Smooth muscle cell (in vitro differentiated cells): ENCODE measurements around the gene RNU5D-1. TPM values are rescaled to one million over a fixed set of nuclear protein-coding genes. Genes with fewer than 3 reads are reported as not detected.
"Not testable (repeated sequence)": the region's sequence is repeated elsewhere in the genome, so short reads cannot be mapped to it uniquely, and the experiment has no call there.

ENCODE experiments used
- DNase-seq: peaks from one replicate; lab custom pipeline; 2025; ENCODE audit not compliant: unreplicated experiment; lab: John Stamatoyannopoulos, UW
- H2AFZ ChIP-seq: fragments of 200-600 bp; sonication (generic); 2 replicates; pipeline ENCODE4 v1.6.0; 2016; ENCODE audit warnings: antibody characterized with exemption, low read depth, mild to moderate bottlenecking
- H3F3A ChIP-seq: fragments of 200-600 bp; sonication (generic); 2 replicates; pipeline ENCODE4 v1.6.0; 2017; ENCODE audit warnings: antibody characterized with exemption, low read depth
- H3K27ac ChIP-seq: fragments of 200-600 bp; sonication (generic); 2 replicates; pipeline ENCODE4 v1.5.1; 2016; ENCODE audit warnings: low read depth, mild to moderate bottlenecking
- H3K27me3 ChIP-seq: fragments of 200-600 bp; sonication (generic); 2 replicates; pipeline ENCODE4 v1.6.1; 2016; ENCODE audit warnings: low read depth, mild to moderate bottlenecking
- H3K36me3 ChIP-seq: fragments of 200-600 bp; sonication (generic); 2 replicates; pipeline ENCODE4 v1.5.1; 2016; ENCODE audit warnings: low read depth
- H3K4me1 ChIP-seq: fragments of 200-600 bp; sonication (generic); 2 replicates; pipeline ENCODE4 v1.5.1; 2016; ENCODE audit warnings: low read depth
- H3K4me2 ChIP-seq: fragments of 200-600 bp; sonication (generic); 2 replicates; pipeline ENCODE4 v1.6.0; 2016; ENCODE audit warnings: mild to moderate bottlenecking
- H3K4me3 ChIP-seq: fragments of 200-600 bp; sonication (generic); 2 replicates; pipeline ENCODE4 v1.5.1; 2016; ENCODE audit warnings: mild to moderate bottlenecking
- H3K79me2 ChIP-seq: fragments of 200-600 bp; sonication (generic); 2 replicates; pipeline ENCODE4 v1.6.0; 2016; ENCODE audit warnings: low read depth, mild to moderate bottlenecking
- H3K9ac ChIP-seq: fragments of 200-600 bp; sonication (generic); 2 replicates; pipeline ENCODE4 v1.6.0; 2016; ENCODE audit warnings: low read depth
- H3K9me3 ChIP-seq: fragments of 200-600 bp; sonication (generic); replicated peaks from 2 replicates; pipeline ENCODE4 v1.5.1; 2016; ENCODE audit warnings: low read depth
- H4K20me1 ChIP-seq: fragments of 200-600 bp; sonication (generic); 2 replicates; pipeline ENCODE4 v1.6.0; 2016; ENCODE audit warnings: low read depth
- CTCF ChIP-seq: fragments of 200-600 bp; sonication (generic); IDR thresholded peaks from 2 replicates; pipeline ENCODE4 v1.5.1; 2017; ENCODE audit warnings: borderline replicate concordance, mild to moderate bottlenecking, antibody characterized with exemption; ENCODE audit not compliant: insufficient read depth, poor library complexity, severe bottlenecking
- WGBS: methylation state at CpG from one replicate; pipeline ENCODE4 v1.1.7; 2016; ENCODE audit warnings: low lambda C conversion rate; 5-methylcytosine and 5-hydroxymethylcytosine counted together
- polyA plus RNA-seq: library from polyadenylated mRNA; unstranded; fragments of >200 nt; fragmentation: Nextera tagmentation; extraction: Ambion mirVana; gene quantifications from 2 replicates; pipeline ENCODE4 v1.2.1, GENCODE V29; 2016
- total RNA-seq: library from RNA; depleted of rRNA; stranded (reverse); fragments of >200 nt; gene quantifications from 2 replicates; pipeline ENCODE4 v1.2.3, GENCODE V29; 2014

RNU5D-1 gene
- total and polyA plus RNA-seq, 2 experiments from 2014 or later, result not detected

- TF ChIP-seq CTCF, result no peak
- Histone ChIP-seq H3K36me3 (no peaks in the 10 kb centered on the region), H3K4me3 (peak overlapping the region; percentile 74), H3K79me2 (peaks cover 21% of the 10 kb centered on the region), H2AFZ (peak overlapping the region; percentile 96), H3K9me3 (no peaks in the 10 kb centered on the region), H3K27ac (peak overlapping the region; percentile 21), H3K4me2 (peak overlapping the region; percentile 96), H3F3A (no peaks in the 10 kb centered on the region), H3K9ac (peak overlapping the region; percentile 57), H3K27me3 (no peaks in the 10 kb centered on the region), H3K4me1 (peaks cover 10% of the 10 kb centered on the region), H4K20me1 (no peaks in the 10 kb centered on the region)
- no peak for DNase-seq
- under 1% methylated on average over 14 of the region's 14 CpGs for WGBS
These were observed 9.2 kb upstream of the RNU5D-1 start for GRCh38 chr1:44740179-44740617.

- Histone ChIP-seq H3K27ac (peak within 1 kb of the TSS; percentile 63), H3K9ac (peak within 1 kb of the TSS; percentile 57), H2AFZ (peak within 1 kb of the TSS; percentile 96), H3K9me3 (no peaks in the 10 kb centered on the region), H3K4me2 (peak within 1 kb of the TSS; percentile 96), H3K79me2 (peaks cover 21% of the 10 kb centered on the region), H3K27me3 (no peaks in the 10 kb centered on the region), H3K4me3 (peak within 1 kb of the TSS; percentile 74), H4K20me1 (no peaks in the 10 kb centered on the region), H3K36me3 (no peaks in the 10 kb centered on the region), H3F3A (no peaks in the 10 kb centered on the region), H3K4me1 (peaks cover 10% of the 10 kb centered on the region)
- TF ChIP-seq CTCF, result no peak
- 4% methylated on average over 57 of the region's 57 CpGs for WGBS
- peak; percentile 73 for DNase-seq
These were observed 8.6 kb upstream of the RNU5D-1 start, which contains the start of gene KIF2C for GRCh38 chr1:44739307-44740178. TSS of gene KIF2C (plus strand) at chr1:44739837. CDS start at chr1:44739933, 96 bp downstream.

- H4K20me1 ChIP-seq, H3K36me3 ChIP-seq, H3K9ac ChIP-seq, H3F3A ChIP-seq, DNase-seq, H3K9me3 ChIP-seq, H3K27me3 ChIP-seq, H3K4me1 ChIP-seq: not testable (repeated sequence)
- Histone ChIP-seq H3K4me2 (peak overlapping the region; percentile 96), H3K4me3 (peak overlapping the region; percentile 74), H3K27ac (peak overlapping the region; percentile 63), H2AFZ (peak overlapping the region; percentile 79), H3K79me2 (peaks cover 21% of the 10 kb centered on the region)
- WGBS, result 100% methylated on average over 1 of the region's 1 CpG
These were observed 8.0 kb upstream of the RNU5D-1 start for GRCh38 chr1:44738953-44739306.

- Histone ChIP-seq H3K9me3 (no peaks in the 10 kb centered on the region), H3K4me1 (peaks cover 9% of the 10 kb centered on the region), H3K27me3 (no peaks in the 10 kb centered on the region), H3K36me3 (no peaks in the 10 kb centered on the region), H3K9ac (no peak overlapping the region), H3K4me2 (no peak overlapping the region), H3K4me3 (no peak overlapping the region), H2AFZ (no peak overlapping the region), H3K27ac (no peak overlapping the region), H3F3A (no peaks in the 10 kb centered on the region), H3K79me2 (peaks cover 10% of the 10 kb centered on the region), H4K20me1 (no peaks in the 10 kb centered on the region)
- WGBS, result 100% methylated on average over 1 of the region's 1 CpG
- DNase-seq, result no peak
- TF ChIP-seq CTCF, result no peak
These were observed 5.0 kb upstream of the RNU5D-1 start for GRCh38 chr1:44735992-44736391.
